Neuron (in vitro differentiated cells): ENCODE results near the gene RGS10.

ENCODE experiments used
- H2AFZ ChIP-seq: one replicate; pipeline ENCODE4 v1.6.1; 2013; ENCODE audit warnings: low read depth, mild to moderate bottlenecking, inconsistent platforms, low read length, moderate library complexity
- H3K27me3 ChIP-seq: one replicate; pipeline ENCODE4 v1.6.1; 2013; ENCODE audit warnings: low read length; ENCODE audit not compliant: insufficient read depth
- H3K36me3 ChIP-seq: one replicate; pipeline ENCODE4 v1.6.1; 2013; ENCODE audit warnings: low read length; ENCODE audit not compliant: insufficient read depth
- H3K4me1 ChIP-seq: one replicate; pipeline ENCODE4 v1.6.1; 2013; ENCODE audit warnings: low read length; ENCODE audit not compliant: insufficient read depth
- H3K4me3 ChIP-seq: 2 replicates; pipeline ENCODE4 v1.5.1; 2013; ENCODE audit warnings: mild to moderate bottlenecking, low read length, moderate library complexity
- H3K9me3 ChIP-seq: one replicate; pipeline ENCODE4 v1.6.1; 2013; ENCODE audit warnings: low read length

Gene RGS10

GRCh38 chr10:119505588-119506315, 36.8 kb downstream of the RGS10 start:
- Histone ChIP-seq H3K36me3 (no peaks in the 10 kb centered on the region), H2AFZ (no peak overlapping the region), H3K27me3 (peaks cover 9% of the 10 kb centered on the region), H3K4me1 (peaks cover 3% of the 10 kb centered on the region), H3K9me3 (peaks cover 3% of the 10 kb centered on the region), H3K4me3 (no peak overlapping the region)

DNA sequence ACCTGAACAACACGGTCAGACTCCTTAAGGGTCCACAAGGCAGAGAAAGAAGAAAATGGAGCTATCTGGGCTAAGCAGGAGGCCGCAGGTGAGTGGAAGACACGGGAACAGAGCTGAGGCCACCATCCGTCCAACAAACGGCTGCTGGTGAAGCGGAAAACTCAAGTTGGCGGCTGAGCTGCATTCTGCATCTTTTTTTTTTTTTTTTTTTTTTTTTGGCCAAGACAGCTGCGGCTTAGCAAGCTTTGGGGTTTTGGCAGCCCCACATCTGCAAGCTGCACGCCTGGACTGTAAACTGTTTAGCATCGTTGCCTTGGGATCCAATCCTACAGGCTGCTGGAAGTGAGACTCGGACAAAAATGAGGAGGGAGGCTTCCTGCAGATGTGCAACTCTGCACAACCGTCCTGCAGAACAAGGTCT, 37.4 kb downstream of the RGS10 start:
- Histone ChIP-seq H3K4me1 (peaks cover 3% of the 10 kb centered on the region), H3K27me3 (peaks cover 6% of the 10 kb centered on the region), H3K9me3 (peaks cover 3% of the 10 kb centered on the region), H2AFZ (no peak overlapping the region), H3K36me3 (no peaks in the 10 kb centered on the region), H3K4me3 (no peak overlapping the region)

DNA sequence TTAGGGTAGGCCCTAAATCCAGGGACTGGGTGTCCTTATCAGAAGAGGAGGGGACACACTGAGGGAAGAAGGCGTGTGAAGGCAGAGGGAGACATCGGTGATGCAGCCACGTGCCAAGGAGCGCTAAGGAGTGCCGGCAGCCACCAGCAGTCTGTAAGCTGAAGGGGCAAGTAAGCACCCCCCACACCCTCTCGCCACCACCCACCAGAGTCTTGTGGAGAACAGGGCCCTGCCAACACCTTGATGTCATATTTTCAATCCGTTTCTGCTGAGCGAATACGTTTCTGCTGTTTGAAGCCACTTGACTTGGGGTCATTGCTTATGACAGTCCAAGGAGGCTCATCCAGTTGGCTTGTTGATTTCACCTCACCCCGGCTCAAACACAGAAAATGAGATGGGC, 37.9 kb downstream of the RGS10 start:
- Histone ChIP-seq H3K36me3 (no peaks in the 10 kb centered on the region), H3K9me3 (peaks cover 3% of the 10 kb centered on the region), H3K4me3 (no peak overlapping the region), H3K27me3 (peaks cover 6% of the 10 kb centered on the region), H2AFZ (no peak overlapping the region), H3K4me1 (peaks cover 3% of the 10 kb centered on the region)

GRCh38 chr10:119503821-119504220, 38.7 kb downstream of the RGS10 start:
- Histone ChIP-seq H3K9me3 (peaks cover 3% of the 10 kb centered on the region), H2AFZ (no peak overlapping the region), H3K27me3 (peaks cover 6% of the 10 kb centered on the region), H3K4me1 (peaks cover 3% of the 10 kb centered on the region), H3K36me3 (no peaks in the 10 kb centered on the region), H3K4me3 (no peak overlapping the region)

GRCh38 chr10:119502618-119503155, 39.8 kb downstream of the RGS10 start:
- peaks cover 3% of the 10 kb centered on the region for H3K4me1 ChIP-seq
- no peak overlapping the region for H3K4me3 ChIP-seq
- no peaks in the 10 kb centered on the region for H3K36me3 ChIP-seq
- peaks cover 6% of the 10 kb centered on the region for H3K27me3 ChIP-seq
- H2AFZ ChIP-seq, result no peak overlapping the region
- peaks cover 3% of the 10 kb centered on the region for H3K9me3 ChIP-seq

DNA sequence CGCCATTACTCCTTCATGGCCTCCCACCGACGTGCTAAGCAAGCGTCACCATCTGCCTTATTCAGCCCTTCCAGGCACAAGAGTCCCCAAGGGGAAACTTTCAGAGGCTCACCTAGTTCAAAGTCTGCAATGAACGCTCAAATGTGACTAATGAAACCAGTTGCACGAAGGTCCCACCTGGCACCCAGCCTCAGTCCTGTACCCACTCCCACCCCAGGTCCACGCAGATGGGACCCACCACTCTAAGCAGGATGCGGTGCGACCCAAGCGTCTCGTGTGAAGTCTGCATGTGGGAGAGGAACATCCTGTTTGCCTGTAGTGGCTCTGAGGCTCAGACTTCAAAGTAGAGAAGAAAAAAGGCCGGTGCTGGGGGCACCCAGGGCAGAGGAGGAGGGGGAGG, 40.3 kb downstream of the RGS10 start:
- Histone ChIP-seq H3K36me3 (no peaks in the 10 kb centered on the region), H3K4me3 (no peak overlapping the region), H3K9me3 (peaks cover 3% of the 10 kb centered on the region), H3K27me3 (peaks cover 6% of the 10 kb centered on the region), H2AFZ (no peak overlapping the region), H3K4me1 (peaks cover 3% of the 10 kb centered on the region)

DNA sequence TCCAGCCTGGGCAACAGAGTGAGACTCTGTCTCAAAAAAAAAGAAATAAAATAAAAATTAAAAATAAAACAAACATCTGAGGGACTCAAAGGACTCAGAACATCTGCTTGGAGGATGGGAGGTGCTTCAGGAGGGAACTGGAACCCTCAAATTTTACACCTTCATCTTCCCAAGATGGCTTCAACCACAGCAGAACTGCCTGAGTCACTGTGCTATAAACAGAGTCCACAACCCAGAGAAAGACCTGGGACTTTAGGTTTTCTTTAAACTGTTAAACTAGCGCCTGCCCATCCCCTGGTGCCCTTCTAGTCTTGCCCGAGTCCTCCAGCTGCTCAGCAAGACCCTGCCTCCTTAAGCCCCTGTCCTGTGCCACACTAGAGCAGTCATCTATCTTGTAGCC, 40.8 kb downstream of the RGS10 start:
- Histone ChIP-seq H3K27me3 (peaks cover 6% of the 10 kb centered on the region), H3K9me3 (peaks cover 3% of the 10 kb centered on the region), H3K4me1 (peaks cover 3% of the 10 kb centered on the region), H2AFZ (no peak overlapping the region), H3K4me3 (no peak overlapping the region), H3K36me3 (no peaks in the 10 kb centered on the region)

DNA sequence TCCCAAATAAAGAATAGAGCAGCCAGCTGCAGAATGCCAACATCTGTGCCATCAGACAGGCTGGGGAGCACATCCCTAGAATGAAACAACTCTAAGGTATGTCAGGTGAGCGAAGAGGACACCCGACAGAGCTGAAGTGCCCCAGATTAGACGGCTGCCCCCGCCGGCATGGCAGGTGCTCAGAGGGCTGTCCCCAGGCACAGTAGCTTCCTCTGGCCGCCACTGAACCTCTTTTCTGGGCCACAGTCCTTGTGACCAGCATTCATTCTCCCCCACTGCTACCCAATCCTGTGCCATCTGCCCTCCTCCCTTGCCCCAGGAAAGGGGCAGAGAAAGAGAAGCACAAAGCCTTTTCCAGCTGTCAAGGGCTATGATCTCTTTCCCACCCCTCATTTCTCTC, 41.7 kb downstream of the RGS10 start:
- Histone ChIP-seq H3K27me3 (peaks cover 6% of the 10 kb centered on the region), H3K4me3 (no peak overlapping the region), H2AFZ (no peak overlapping the region), H3K36me3 (no peaks in the 10 kb centered on the region), H3K9me3 (peaks cover 3% of the 10 kb centered on the region), H3K4me1 (peaks cover 3% of the 10 kb centered on the region)

DNA sequence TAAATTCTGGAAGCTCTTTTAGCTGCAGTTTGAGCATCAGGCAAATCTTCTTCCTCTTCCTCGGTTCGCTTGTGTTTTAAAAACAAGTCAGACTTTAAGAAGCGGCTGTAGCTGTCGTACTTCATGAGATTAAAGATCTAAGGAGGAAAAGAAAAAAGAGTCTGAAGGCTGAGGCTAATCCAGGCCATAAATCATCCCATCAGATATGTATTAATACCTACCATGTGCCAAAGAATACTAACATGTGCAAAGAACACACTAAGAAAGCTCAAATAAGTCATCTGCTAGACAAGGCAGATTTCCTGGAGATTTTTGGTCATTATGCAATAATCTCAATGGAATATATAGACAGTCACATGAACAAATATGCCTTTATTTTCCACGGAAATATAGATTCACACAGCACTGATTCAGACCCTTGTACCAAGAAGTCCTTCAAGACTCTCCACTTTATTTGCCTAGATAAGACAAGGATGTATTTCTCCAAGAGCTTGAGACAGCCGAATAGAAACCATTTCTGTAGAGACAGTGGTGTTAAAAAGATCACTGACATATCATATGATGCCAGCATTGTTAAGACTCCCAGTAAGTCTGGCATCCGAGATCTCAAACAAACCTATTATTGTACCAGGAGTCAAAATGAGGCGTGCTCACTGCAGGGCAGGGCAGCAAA, 42.3 kb downstream of the RGS10 start:
- Histone ChIP-seq H3K4me3 (no peak overlapping the region), H3K27me3 (peaks cover 6% of the 10 kb centered on the region), H3K36me3 (no peaks in the 10 kb centered on the region), H3K4me1 (peaks cover 3% of the 10 kb centered on the region), H2AFZ (no peak overlapping the region), H3K9me3 (peaks cover 3% of the 10 kb centered on the region)

DNA sequence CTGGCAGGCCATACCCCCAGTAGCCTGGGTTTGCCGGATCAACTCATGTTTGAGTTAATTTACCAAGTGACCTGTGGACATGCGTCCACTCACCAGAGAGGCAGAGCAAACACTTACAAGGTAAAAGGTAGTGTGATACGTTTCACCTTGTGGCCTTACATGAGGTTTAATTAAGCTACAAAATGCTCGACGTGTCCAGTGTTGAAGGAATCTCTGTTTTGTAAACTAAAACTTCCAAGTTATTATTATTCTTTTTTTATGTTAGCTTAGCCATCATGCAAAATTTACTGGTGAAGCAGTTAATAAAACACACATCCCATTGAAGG, 42.9 kb downstream of the RGS10 start:
- no peaks in the 10 kb centered on the region for H3K36me3 ChIP-seq
- H3K4me3 ChIP-seq, result no peak overlapping the region
- peaks cover 3% of the 10 kb centered on the region for H3K9me3 ChIP-seq
- no peak overlapping the region for H2AFZ ChIP-seq
- H3K4me1 ChIP-seq, result peaks cover 7% of the 10 kb centered on the region
- H3K27me3 ChIP-seq, result peaks cover 6% of the 10 kb centered on the region

DNA sequence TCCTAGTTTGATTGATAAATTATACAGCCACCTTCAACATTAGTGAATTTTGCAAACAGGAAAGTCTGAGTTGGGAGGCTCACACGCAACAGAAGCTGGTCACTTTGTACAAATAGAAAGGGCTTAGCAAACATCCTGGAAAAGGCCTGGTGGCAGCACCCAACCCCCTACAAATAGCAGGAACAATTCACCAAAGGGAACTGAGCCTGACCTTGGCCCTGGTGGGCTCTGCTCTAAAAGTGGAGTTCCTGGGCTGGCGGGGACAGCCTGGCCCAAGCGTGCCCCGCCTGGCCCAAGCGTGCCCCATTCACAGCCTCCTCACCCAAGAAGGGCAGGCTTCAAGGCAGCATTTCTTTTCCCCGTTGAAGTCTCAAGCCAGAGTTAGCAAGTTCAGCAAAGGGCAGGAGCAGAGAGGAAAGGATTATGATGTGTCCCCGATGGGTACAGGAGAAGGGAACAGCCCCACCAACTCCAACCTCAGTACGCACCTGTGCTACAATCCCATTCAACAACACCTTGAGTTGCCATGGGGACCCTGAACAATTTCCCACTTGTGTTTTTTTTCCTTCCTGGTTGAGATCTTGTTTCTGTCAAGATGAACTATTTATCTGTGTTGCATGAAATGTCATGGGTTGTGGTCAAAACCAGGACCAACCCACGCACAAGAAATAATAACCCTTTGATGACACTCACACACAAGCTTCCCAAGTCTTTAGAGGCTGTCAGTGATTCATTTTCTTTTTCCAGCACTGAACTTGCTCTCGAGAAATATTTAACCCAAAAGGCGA, 43.4 kb downstream of the RGS10 start:
- Histone ChIP-seq H3K9me3 (peaks cover 3% of the 10 kb centered on the region), H3K4me3 (no peak overlapping the region), H3K36me3 (no peaks in the 10 kb centered on the region)

DNA sequence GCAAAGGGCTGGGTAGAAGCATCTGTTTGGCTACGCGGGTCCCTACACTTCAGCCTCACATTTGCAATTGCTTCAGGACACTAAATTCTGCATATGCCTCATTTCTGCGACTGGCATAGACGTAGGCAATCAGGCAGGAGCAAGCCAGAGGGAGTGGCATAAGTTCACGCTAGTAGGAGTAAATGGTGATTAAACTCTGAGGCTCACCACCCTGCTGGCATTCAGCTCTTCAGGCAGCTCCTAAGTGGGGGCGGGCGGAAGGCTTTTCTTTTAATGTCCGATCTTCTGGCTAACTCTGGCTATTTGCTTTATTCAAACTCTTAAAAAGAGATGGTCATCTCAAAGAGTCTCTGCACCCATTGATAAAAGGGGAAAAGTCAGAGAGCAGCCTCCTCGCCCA, 45.3 kb downstream of the RGS10 start:
- H3K36me3 ChIP-seq, result no peaks in the 10 kb centered on the region
- no peak overlapping the region for H3K4me3 ChIP-seq
- no peaks in the 10 kb centered on the region for H3K9me3 ChIP-seq

More for the DNA sequence above, 43.4 kb downstream of the RGS10 start:
- Histone ChIP-seq H3K27me3 (peaks cover 6% of the 10 kb centered on the region), H3K4me1 (peaks cover 9% of the 10 kb centered on the region), H2AFZ (no peak overlapping the region)

GRCh38 chr10:119496273-119496672, 46.2 kb downstream of the RGS10 start:
- Histone ChIP-seq H2AFZ (no peak overlapping the region), H3K4me3 (no peak overlapping the region), H3K9me3 (no peaks in the 10 kb centered on the region), H3K36me3 (no peaks in the 10 kb centered on the region), H3K4me1 (peaks cover 5% of the 10 kb centered on the region), H3K27me3 (no peaks in the 10 kb centered on the region)

More for the DNA sequence above, 45.3 kb downstream of the RGS10 start:
- H3K4me1 ChIP-seq, result peaks cover 6% of the 10 kb centered on the region
- peaks cover 1% of the 10 kb centered on the region for H3K27me3 ChIP-seq
- H2AFZ ChIP-seq, result no peak overlapping the region
